NOMO-1 treated with DMSO at 0.1 percent for 48 hours (cell line): ENCODE data around the gene FOXC1.
A peak's percentile ranks its signal among the peaks of the same experiment; 100 is the strongest.

ENCODE experiments used
- DNase-seq: peaks from one replicate; lab custom pipeline; 2025; ENCODE audit not compliant: unreplicated experiment; lab: John Stamatoyannopoulos, UW

FOXC1 gene

DNA sequence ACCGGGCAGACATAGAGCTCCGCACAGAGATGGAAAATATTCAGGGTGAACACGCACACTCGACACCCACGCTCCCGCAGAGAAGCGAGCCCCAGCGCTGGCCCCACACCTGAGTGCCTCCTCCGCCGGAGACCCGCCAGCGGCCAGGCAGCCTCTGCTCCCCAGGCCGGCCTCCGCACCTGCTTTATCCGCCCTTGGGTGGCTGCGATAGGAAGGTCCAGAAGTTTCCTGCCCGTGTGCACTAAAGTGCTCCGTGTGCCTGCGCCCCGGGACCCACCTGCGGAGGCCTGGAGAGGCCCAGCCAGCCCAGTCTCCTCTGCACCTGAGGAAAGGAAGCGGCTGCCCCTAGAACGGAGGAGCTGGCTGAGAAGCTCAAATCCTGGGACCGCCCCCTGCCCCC is 10.8 kb upstream of the FOXC1 start:
- DNase-seq, result no peak

DNA sequence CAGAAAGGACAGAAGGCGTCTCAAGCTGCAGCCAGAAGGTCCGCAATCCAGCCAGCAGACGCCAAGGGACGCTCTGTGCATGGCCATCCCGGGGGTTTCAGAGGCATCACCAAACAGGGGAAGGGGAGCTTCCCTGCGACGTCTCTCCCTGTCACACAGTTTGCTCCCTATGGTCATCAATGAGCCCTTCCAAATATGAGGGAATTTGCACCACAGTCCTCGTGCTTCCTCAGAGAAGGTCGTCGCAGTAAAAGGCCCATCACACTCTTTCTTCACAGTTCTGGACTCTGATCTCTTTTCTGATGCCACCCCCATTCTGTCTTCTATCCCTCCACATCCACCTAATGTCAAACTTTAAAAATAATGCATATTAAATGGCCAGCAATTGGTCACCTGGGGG is 10.2 kb upstream of the FOXC1 start:
- DNase-seq, result no peak

DNA sequence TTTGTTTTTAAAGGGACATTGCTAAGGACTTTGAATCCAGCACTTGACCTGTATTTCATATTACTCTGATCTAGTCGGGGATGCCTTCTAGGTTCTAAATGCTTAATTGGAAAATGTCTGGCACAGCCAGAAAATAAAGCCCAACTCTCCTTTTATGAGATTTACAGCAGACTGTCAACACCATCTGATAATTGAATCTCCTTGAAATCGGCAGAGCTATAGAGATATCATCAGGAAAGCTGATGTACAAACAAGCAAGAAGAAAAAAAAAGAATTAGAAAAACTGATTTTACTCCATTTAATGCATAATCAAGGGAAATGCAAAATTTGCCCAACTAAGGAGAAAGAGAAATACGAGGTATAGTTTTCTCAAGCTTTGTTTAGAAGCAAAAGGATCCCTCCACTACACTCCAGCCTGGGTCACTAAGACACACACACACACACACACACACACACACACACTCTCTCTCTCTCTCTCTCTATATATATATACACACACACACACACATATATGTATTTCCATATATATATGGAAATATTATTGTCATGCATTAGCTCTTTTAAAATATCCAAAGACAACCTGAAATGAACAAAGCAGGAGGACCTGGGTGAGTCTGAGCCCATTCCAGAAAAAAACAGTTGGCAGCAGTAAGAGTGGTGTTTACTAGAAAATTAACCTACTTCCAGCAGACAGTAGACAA is 9.5 kb upstream of the FOXC1 start:
- DNase-seq, result no peak

DNA sequence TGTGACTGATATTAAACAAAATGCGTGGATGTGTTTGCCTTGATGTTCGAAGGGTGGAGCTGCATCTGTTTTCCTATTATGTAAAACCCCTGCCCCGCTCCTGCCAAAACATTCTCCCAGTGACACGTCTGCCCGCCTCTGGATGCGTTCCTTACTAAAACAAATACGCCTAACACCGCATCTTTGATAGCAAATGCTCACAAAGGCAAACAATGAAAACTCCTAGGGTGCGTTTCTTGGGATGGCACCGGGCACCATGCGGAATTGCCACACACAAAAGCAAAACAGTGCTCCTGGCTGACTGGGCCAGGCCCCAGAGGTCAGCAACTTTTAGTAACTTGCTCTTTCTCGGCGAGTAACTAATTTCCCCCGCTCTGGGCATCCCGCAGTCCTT is 9.0 kb upstream of the FOXC1 start:
- no peak for DNase-seq

DNA sequence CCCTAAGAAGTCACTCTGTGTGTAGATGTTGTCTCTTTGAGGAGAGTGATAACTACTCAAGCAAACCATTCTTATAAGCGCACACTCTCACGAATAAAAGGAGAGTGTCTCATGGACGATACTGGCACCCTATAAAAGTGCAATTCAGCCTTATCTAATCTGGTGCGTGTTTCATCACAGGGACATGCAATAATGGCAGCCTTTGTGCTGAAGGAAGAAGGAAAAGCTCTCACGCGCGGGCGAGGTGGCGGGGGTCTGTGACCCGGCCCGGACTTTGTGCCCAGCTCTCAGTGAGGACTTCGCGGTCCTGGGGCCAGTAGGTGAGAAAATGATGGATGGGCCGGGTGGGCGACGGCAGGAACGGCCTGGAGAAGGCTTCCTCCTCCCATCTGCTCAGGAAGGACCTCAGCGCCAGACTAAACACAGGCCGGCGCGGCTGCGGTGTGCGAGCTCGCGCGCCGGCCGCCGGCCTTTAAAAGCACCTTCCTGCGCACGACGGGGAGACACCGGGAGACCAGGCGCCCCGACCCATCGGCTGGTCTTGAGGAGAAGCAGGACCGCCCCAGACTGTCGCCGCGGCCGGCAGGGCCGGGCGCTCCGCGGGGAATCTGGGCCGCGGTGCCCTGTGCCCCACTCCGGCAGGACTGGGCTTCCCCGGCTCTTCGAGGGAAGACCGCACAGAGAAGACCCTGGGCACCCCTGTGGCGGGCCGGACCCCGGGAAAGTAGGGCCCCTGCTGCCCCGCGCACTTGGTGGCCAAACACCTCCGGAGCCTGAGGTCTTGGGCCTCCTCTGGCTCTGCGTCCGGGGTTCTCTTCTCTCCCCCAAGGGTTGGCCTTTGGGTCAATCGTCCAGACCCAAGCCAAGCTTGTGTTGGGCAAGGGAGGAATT is 8.3 kb upstream of the FOXC1 start:
- no peak for DNase-seq

DNA sequence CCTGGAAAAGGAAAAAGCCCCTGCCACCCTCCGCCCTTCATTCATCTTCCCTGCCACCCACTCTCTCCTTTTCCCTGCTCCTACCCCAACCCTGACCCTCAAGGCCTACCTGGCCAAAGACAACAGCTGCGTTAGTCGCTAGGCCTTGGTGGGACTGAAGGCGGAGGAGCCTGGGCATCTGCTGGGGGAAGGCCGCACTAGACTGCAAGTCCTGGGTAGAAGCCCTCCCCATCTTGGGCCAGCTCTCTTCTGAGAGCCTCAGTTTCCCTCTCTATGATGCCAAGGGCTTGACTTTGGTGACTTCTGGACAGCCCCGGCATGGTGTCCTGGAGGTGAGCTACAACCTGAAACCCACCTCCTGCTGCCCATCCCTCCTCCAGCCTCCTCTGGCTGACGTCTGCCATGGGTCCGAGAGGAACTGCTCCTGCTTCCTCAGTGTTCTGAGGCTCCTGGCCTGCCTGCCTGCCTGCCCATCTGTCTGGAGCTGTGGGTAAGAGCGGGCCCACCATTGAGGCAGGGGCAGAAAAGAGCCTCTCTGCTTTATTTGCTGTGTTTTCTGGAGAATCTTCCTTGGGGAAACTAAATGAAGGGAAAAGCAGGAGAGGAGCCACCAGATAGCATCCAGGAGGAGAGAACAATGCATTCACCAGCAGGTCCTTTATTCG is 7.5 kb upstream of the FOXC1 start:
- DNase-seq, result no peak

DNA sequence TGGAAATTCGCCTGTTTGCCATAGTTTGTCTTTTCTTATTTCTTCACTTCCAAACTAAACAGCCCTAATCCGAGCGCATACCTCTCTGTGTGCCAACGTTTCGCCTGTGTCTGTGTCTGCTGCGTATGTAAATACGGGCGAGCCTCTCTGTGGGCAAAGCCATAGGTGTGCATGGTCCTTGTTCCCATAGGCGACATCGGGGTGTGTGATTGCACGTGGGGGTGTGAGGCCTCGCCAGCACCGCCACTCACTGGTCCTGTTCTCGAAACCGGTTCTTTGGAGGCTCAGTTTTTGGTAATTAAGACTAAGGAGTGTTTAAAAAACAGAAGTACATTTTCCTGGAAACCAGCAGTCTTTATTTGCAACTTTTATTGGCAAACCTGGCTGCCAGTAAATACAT is 6.0 kb upstream of the FOXC1 start:
- DNase-seq, result no peak

DNA sequence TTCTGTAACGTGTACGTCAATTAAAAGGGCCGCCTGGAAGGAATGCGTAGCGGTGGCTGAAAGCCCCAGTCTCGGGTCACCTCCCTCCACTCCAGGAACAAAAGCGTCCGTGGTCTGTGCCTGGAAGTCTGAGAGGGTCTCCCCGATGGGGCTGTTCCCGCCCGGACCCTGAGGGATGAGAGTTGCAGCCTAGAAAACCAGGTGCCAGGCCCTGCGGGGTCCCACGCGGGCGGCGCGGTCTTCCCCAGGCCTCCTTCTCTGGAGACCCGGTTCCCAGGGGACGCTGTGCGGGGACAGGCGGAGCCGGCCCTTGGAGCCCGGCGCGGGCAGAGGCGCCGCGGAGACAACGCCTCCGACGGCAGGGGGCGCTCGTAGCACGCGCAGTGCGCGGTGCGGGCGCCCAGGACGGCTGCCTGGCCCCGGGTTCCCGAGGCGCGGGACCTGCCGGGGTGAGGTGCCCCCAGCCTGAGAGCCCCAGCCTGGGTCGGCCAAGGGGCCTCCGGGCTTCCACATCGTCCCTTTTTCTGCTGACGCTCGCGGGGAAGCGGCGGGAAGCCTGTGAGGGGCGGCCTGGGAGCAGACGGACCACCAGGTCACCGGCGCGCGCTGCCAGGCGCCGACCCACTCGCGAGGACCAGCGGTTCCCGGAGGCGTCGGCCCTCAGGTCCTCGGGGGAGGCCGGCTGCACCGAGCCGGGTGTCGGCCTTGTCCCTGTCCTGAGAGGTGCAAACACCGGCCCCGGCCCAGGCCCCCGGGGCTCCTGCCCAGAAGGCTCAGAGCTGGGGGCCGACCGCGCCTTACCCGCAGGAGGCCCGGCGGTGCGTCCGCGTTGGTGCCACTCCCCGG is 5.3 kb upstream of the FOXC1 start:
- peak; percentile 34 for DNase-seq

DNA sequence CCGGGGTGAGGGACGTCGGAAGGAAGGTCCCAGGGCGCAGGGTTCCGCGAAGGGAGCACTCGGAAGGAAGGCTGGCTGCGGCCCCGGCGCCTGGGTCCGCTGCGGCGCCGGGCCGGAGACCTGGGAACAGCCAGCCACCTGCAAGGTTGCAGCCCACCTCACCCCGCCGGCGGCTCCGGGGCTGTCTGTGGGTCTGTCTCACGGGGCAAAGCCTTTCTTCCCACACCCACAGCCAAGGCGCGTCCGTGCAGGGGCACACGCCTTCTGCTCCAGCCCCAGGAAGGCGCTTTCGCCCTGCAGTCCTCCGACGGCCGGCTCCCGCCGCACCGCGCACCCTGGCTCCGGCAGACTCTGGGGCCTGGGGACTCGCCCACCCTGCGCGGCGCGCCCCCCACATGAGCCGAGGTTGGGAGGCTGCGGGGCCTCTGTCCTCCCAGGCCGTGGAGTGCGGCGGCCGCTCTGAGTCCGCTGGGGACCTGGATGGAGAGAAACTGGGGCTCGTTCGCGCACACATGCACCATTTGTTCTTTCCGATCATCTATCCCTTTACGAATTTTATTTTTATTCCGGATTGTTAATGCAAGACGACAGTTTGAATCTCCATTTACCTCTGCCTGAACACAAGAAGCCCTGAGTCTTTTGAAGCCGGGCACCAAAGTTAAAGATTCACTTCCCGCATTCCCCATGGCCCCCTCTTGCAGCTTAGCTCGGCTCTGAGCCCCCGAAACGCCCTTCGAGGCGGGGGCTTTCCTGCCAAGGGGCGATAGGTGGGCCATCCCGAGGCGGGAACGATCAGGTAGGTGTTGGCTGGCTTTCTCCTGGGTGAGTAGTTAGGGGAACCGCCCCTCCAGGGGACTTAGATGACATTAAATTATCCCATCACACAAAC is 4.5 kb upstream of the FOXC1 start:
- no peak for DNase-seq

DNA sequence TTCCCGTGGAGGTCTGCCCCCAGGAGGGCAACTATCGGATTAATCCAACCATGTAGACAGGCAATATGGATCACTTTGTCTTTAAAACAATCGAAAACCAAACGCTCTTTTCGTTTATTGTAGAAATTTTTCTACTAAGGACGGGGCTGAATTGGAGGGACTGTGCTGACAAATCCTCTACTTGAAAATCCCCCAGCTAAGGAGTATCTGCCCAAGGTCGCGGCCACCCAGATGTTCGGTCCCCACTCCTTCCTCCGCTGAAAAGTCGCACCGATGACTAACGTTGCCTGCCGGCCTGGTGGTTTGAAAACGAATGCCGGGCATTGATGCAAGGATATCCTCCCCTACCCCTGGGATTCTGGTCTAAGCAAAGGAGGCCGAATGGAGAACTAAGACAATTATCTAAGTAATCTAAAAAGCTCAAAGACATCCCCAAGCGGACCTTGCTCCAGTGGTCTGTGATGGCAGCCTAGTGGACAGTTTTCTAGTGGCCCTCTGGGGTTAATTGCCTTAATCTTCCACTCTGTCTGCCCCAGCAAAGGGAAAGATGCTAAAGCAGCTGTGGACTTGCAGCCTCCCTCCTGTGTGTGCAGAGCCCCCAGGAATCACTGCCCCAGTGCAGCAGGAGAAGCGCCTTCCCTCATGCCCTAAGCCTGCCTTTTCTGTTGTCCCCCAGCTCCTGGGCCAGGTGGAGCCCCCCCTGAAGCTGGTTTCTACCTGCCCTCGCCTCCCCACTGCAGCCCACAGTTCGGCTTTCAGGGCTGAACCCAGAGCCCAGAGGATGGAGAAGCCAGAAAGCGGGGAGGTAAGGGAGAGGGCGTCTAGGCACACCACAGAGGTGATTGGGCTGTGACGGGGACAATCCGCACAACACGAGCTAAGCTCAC is 3.6 kb upstream of the FOXC1 start:
- DNase-seq, result no peak

DNA sequence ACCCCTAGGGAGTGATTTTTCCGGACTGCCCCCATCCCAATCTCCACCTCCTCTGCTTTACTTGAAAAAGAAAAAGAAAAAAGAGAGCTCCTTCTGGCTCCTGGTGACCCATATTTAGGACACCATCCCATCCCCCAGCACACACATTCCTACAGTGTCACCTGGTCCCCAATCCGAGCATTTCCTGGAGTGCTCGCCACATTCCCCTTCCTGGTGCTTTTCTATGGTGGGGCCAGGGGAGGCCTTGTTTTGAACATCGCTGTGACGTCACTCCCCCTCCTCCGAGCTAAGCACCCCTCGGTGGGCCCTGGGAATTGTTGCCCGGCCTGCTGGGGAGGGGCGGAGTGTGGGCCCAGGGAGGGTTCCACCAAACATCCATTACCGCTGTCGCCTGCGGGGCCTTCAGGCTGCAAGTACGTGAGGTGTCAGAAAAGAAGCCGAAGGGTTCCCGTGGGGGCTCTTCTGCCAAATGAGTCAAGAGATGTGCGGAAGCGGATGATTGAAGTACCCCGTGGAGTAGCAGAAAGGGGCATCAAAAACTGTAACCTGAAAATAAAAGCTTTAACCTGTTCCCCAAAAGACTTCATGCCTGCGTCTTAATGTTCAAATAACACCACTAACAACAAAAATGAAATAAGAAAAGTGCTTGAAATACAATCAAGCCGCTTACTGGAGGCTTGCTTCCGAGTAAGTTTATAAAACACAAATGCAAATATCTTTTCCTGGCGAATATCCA is 2.8 kb upstream of the FOXC1 start:
- DNase-seq, result no peak

DNA sequence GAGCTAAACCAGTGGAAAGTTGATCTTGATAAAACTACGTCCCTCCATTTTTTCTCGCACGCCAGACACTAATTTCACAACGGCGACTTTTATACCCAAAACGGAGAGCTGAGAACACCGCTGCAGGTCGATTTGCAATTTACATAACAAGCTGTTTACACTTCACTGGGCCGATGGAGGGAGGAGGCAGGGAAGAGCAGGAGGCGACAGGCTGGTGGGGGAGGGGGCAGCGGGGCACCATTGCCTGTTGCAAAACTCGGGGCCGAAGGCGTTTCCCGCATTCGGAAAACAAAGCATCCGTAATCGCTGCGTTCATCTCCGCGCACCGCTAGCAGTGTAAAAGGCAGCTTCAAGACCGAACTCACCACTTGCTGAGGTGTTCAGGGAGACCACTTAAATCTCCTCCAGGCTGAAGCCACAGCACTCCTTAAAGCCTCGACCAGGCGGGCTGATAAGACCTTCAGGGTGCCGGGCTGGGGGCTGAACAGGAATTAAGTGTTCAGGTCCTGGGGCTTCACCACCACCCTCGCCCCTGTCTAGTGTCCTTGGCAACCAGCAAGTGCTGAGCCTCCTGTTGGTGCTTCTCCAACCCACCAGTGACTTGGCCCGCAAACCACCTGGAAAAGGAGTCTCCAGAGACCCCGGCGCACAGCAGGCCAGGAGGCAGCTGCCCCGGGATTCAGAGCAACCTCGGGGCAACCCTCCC is 2.0 kb upstream of the FOXC1 start:
- DNase-seq, result no peak

DNA sequence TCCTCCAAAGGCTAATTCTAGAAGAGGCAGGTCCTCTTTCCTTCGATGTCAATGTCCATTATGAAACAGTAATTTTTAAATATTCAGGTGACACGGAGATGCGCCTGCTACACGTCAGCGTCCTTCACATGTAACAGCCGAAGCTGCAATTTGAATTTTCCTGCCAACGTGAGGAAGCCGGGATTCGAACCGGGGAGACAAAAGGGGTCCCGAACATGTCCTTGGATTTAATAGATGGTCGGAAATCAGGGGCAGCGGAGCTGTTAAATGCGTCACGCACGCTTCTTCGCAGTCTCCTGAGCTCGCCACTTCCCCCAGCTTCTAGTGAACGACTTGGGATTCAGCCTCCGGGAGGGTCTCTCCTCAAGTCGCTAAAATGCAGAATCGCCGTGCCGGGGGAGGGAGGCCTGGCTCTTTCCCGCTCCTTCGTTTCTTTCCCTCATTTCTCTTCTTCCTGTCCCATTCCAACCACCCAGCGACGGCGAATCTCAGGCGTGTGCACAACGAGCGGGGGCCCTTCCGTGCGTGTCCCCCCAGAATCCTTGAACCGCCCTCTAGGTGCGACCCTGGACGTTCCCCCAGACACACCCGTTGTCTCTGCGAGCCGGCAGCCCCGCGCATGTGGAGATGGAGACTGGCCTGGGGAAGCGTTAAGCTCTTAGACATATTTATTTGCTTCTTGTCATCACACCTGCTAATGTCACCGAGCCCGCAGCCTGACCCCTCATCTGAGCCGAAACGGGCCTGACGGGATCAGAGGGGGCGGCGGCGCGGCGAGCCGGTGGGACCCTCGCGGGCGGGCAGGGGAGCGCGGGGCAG is 1.3 kb upstream of the FOXC1 start:
- no peak for DNase-seq

DNA sequence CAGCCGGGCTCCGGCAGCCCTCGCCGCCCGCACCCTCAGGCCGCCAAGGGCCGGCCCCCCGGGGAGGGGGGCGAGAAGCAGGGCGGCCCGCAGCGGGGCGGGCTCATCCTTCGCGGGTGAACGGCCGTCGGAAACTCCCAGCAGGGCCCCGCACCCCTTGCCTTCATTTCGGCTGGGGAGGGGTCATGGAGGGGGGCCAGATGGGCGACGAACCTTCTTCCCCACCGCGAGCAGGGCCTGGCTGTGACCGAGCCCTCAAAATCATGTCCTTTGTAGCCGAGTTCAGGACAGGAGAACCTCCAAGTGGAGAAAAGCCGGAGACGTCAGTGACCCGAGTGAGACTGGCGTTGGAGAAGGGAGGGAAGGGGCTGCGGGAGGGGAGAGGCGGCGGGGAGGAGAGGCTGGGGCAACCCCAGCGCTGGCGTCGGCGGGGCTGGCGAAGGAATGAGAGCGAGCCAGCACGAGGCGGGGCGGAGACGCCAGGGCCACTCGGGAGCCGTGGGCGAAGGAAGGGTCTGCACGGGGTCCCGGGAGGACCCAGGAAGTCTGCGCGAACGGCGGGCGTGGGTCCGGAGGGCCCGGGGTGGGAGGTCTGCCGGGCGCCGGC is 571 bp upstream of the FOXC1 start:
- no peak for DNase-seq

DNA sequence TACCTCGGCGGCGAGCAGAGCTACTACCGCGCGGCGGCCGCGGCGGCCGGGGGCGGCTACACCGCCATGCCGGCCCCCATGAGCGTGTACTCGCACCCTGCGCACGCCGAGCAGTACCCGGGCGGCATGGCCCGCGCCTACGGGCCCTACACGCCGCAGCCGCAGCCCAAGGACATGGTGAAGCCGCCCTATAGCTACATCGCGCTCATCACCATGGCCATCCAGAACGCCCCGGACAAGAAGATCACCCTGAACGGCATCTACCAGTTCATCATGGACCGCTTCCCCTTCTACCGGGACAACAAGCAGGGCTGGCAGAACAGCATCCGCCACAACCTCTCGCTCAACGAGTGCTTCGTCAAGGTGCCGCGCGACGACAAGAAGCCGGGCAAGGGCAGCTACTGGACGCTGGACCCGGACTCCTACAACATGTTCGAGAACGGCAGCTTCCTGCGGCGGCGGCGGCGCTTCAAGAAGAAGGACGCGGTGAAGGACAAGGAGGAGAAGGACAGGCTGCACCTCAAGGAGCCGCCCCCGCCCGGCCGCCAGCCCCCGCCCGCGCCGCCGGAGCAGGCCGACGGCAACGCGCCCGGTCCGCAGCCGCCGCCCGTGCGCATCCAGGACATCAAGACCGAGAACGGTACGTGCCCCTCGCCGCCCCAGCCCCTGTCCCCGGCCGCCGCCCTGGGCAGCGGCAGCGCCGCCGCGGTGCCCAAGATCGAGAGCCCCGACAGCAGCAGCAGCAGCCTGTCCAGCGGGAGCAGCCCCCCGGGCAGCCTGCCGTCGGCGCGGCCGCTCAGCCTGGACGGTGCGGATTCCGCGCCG is 994 bp downstream of the FOXC1 start:
- no peak for DNase-seq

DNA sequence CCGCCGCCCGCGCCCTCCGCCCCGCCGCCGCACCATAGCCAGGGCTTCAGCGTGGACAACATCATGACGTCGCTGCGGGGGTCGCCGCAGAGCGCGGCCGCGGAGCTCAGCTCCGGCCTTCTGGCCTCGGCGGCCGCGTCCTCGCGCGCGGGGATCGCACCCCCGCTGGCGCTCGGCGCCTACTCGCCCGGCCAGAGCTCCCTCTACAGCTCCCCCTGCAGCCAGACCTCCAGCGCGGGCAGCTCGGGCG is 1.5 kb downstream of the FOXC1 start:
- DNase-seq, result no peak
